Right atrium auricular region (tissue), 2 donors: ENCODE results near the gene LDHAL6B. TPM values are rescaled to one million over a fixed set of nuclear protein-coding genes. Genes with fewer than 3 reads are reported as not detected.

Experiments
- DNase-seq: peaks from one replicate; pipeline ENCODE4 v3.0.0-alpha.2; 2019; ENCODE audit warnings: low spot score
- H3K27ac ChIP-seq, 2 donors: fragments of 200-600 bp; sonication (generic); 1 replicate in 1 of 2; 2 replicates in 1 of 2; pipeline ENCODE4 v1.5.1; 2016 to 2019
- H3K27me3 ChIP-seq, 2 donors: fragments of 200-600 bp; sonication (generic); one replicate each; pipeline versions ENCODE4 v1.5.1 to v1.6.0; 2017 to 2019
- H3K36me3 ChIP-seq: fragments of 200-600 bp; sonication (generic); one replicate; pipeline ENCODE4 v1.5.1; 2016
- H3K4me1 ChIP-seq, 2 donors: fragments of 200-600 bp; sonication (generic); one replicate each; pipeline versions ENCODE4 v1.5.1 to v1.6.0; 2017 to 2019
- H3K4me3 ChIP-seq, 2 donors: fragments of 200-600 bp; sonication (generic); 1 replicate in 1 of 2; 2 replicates in 1 of 2; pipeline ENCODE4 v1.5.1; 2017 to 2019; ENCODE audit warnings: mild to moderate bottlenecking in 1 of 2, moderate library complexity in 1 of 2
- H3K9me3 ChIP-seq, 2 donors: fragments of 200-600 bp; sonication (generic); one replicate each; pipeline ENCODE4 v1.5.1; 2019
- total RNA-seq, 2 donors: library from RNA; depleted of rRNA; stranded (reverse); fragments of >200 nt; gene quantifications; one replicate each; pipeline ENCODE4 v1.1.0, GENCODE V29; 2016
- TF ChIP-seq, protein P1 (sequence below), 2 donors: fragments of 200-600 bp; sonication (generic); IDR thresholded peaks; one replicate each; pipeline ENCODE4 v1.5.1; 2019; ENCODE audit warnings: antibody characterized with exemption in 2 of 2

The LDHAL6B gene
- total RNA-seq, 2 donors from 2014 or later = not detected

DNA sequence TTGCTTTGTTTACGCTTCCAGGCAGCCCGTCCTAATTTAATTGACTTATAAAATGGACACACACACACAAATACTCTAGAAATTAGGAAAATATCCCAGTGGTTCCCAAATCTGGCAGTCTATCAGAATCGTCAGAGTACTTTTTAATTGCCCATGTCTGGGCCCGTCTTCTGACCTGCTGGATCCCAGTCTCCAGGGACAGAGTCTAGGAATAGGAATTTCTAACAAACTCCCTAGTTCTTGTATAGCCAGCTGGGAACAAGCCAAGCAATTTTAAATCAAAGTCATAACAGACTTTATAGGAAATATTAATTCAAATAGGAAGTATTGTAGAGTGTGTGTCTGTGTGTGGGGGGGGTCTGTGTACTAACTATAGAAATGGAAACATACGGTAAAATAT lies 33.4 kb downstream of the LDHAL6B start:
- no peak overlapping the region for H3K4me3 ChIP-seq
- peaks cover 0 to 12% of the 10 kb centered on the region in 2 donors for H3K4me1 ChIP-seq
- TF ChIP-seq, protein P1, sequence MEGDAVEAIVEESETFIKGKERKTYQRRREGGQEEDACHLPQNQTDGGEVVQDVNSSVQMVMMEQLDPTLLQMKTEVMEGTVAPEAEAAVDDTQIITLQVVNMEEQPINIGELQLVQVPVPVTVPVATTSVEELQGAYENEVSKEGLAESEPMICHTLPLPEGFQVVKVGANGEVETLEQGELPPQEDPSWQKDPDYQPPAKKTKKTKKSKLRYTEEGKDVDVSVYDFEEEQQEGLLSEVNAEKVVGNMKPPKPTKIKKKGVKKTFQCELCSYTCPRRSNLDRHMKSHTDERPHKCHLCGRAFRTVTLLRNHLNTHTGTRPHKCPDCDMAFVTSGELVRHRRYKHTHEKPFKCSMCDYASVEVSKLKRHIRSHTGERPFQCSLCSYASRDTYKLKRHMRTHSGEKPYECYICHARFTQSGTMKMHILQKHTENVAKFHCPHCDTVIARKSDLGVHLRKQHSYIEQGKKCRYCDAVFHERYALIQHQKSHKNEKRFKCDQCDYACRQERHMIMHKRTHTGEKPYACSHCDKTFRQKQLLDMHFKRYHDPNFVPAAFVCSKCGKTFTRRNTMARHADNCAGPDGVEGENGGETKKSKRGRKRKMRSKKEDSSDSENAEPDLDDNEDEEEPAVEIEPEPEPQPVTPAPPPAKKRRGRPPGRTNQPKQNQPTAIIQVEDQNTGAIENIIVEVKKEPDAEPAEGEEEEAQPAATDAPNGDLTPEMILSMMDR (IDR thresholded peaks at IDR 0.05) = no peak
- H3K27me3 ChIP-seq = no peaks in the 10 kb centered on the region
- no peaks in the 10 kb centered on the region for H3K36me3 ChIP-seq
- H3K9me3 ChIP-seq = no peaks in the 10 kb centered on the region
- no peak overlapping the region for H3K27ac ChIP-seq
- no peak for DNase-seq

DNA sequence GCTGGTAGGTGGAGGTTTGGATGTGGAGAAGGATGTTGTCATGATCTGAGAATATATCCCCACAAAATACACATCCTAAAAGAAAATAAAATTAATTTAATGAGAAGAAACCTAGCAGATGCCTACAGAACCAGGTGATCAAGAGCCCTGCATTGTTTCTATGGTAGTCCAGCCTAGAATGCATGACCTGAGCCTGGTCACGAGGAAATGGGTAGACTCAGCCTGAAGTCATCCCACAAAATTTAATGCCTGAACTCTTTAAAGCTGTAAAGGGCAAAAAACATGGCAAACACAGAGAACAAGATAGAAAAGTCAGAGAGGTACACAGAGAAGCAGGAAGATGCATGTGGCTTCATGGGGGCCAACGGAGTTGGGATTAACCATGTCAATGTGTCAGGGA lies 36.0 kb downstream of the LDHAL6B start:
- TF ChIP-seq, protein P1 (IDR thresholded peaks at IDR 0.05) = no peak
- Histone ChIP-seq H3K4me1 (no peaks in the 10 kb centered on the region), H3K27ac (no peak overlapping the region), H3K9me3 (no peaks in the 10 kb centered on the region), H3K36me3 (no peaks in the 10 kb centered on the region), H3K4me3 (no peak overlapping the region), H3K27me3 (no peaks in the 10 kb centered on the region)
- DNase-seq = no peak

DNA sequence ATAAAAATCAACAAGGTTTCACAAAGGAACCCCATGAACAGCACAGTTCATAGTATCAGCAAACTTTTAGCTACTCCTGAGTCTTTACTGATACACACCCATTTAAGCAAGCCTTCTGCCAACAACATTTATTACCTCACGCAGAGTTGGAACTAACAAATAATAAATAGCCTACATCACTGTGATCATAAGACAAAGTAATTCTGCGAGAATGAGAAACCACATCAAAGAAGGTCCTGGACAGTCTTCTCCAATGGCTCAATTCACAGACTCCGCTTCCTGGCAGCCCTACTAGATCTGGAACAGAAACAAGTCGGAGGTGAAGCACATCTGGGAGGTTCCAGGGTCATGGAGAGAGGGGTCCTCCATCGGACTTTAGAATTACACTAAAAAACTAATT lies 37.0 kb downstream of the LDHAL6B start:
- Histone ChIP-seq H3K4me3 (no peak overlapping the region), H3K27ac (no peak overlapping the region), H3K27me3 (no peaks in the 10 kb centered on the region), H3K36me3 (no peaks in the 10 kb centered on the region), H3K4me1 (no peaks in the 10 kb centered on the region), H3K9me3 (no peaks in the 10 kb centered on the region)
- TF ChIP-seq, protein P1 (IDR thresholded peaks at IDR 0.05) = no peak
- DNase-seq = no peak

DNA sequence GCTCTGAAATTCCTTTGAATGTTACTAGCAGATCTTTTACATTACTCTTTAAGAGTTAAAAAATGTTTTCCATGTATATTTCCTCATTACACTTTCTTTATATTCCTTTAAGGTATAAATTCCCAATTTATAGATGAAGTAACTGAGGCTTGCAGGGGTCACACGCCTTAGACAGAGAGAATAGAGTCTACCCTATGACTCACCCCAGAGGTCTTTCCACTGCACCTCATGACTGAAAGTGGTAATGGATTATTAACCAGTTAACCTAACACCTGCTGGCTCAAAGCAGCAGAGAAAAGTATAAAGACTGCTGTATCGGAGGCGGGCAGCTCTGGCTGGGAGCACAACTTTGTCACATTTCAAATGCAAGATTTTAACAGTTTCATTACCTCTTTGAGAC lies 37.7 kb downstream of the LDHAL6B start:
- no peaks in the 10 kb centered on the region for H3K9me3 ChIP-seq
- peaks cover 0 to under 1% of the 10 kb centered on the region in 2 donors for H3K4me1 ChIP-seq
- no peaks in the 10 kb centered on the region for H3K27me3 ChIP-seq
- DNase-seq = no peak
- H3K27ac ChIP-seq = no peak overlapping the region
- H3K4me3 ChIP-seq = no peak overlapping the region
- no peaks in the 10 kb centered on the region for H3K36me3 ChIP-seq
- TF ChIP-seq, protein P1 (IDR thresholded peaks at IDR 0.05) = no peak

DNA sequence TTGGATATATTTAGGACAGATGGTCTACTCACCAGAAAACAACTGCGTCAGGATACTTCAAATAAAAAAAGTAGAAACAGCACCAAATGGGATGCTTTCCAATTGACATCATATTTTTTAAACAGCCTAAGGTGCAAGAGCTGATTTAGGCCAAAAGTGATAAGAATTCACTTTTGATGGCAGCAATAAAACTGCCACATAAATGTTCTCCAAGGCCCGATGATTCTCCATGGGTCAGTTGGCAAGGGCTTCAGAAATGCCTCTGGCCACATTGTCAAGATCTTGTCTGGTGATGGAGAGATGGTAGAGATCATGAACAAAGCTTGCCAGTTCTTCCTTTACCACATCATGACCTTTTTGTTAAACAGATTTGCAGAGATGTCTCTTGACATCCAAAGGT lies 38.9 kb downstream of the LDHAL6B start:
- peaks cover 0 to 4% of the 10 kb centered on the region in 2 donors for H3K4me1 ChIP-seq
- no peak overlapping the region for H3K4me3 ChIP-seq
- H3K36me3 ChIP-seq = no peaks in the 10 kb centered on the region
- no peak for DNase-seq
- H3K27ac ChIP-seq = no peak overlapping the region
- no peaks in the 10 kb centered on the region for H3K27me3 ChIP-seq
- H3K9me3 ChIP-seq = no peaks in the 10 kb centered on the region
- TF ChIP-seq, protein P1 (IDR thresholded peaks at IDR 0.05) = no peak

DNA sequence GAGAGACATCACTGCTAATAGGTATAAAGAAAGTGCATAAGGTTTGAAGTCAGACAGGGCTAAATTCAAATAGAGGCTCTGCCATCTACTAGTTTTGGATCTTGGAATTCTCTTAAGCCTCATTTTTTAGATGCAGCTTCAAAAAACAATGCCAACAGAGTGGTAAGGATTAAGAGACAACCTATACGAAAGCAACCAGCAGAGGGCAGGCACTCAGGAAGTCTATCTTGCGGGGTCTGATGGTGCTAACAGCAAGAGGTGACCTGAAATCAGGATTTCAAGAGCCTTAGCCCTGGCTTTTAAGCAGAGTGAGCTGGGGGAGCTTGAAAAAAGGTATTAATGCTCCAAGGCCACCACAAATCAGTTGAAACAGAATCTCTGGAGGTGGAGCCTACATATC lies 40.7 kb downstream of the LDHAL6B start:
- no peak for DNase-seq
- TF ChIP-seq, protein P1 (IDR thresholded peaks at IDR 0.05) = peak; percentile 35 to 67
- Histone ChIP-seq H3K27me3 (no peaks in the 10 kb centered on the region), H3K4me1 (peaks cover 0 to 4% of the 10 kb centered on the region in 2 donors), H3K27ac (no peak overlapping the region), H3K4me3 (no peak overlapping the region), H3K9me3 (no peaks in the 10 kb centered on the region), H3K36me3 (no peaks in the 10 kb centered on the region)
